Muscle of leg (tissue), 11 donors: ENCODE data around the gene PAMR1. TPM values are rescaled to one million over a fixed set of nuclear protein-coding genes. Genes with fewer than 3 reads are reported as not detected.

Experiments used
- DNase-seq: peaks from one replicate; pipeline ENCODE4 v3.0.0; 2013
- H3K27ac ChIP-seq: one replicate; pipeline ENCODE4 v1.5.1; 2013; ENCODE audit warnings: mild to moderate bottlenecking, low read length, control low read depth
- H3K27me3 ChIP-seq: one replicate; pipeline ENCODE4 v1.6.1; 2013; ENCODE audit warnings: low read length; ENCODE audit not compliant: control insufficient read depth, insufficient read depth
- H3K36me3 ChIP-seq: one replicate; pipeline ENCODE4 v1.6.1; 2013; ENCODE audit warnings: low read length; ENCODE audit not compliant: control insufficient read depth, insufficient read depth
- H3K4me1 ChIP-seq: one replicate; pipeline ENCODE4 v1.6.1; 2013; ENCODE audit warnings: low read length; ENCODE audit not compliant: control insufficient read depth, insufficient read depth
- H3K4me3 ChIP-seq: one replicate; pipeline ENCODE4 v1.5.1; 2013; ENCODE audit warnings: low read length, control low read depth
- H3K9me3 ChIP-seq: replicated peaks from 2 replicates; pipeline ENCODE4 v1.6.1; 2013; ENCODE audit warnings: low read depth, low read length; ENCODE audit not compliant: control insufficient read depth
- WGBS: methylation state at CpG from one replicate; pipeline ENCODE4 v1.1.5; 2013; ENCODE audit warnings: missing lambda C conversion rate; ENCODE audit not compliant: insufficient coverage; 5-methylcytosine and 5-hydroxymethylcytosine counted together
- polyA plus RNA-seq, 8 donors: library from polyadenylated mRNA; unstranded; fragments of 120-200 nt; gene quantifications; one replicate each; pipeline versions ENCODE4 v1.2.1 to v1.2.3, GENCODE V29; 2013; ENCODE audit warnings: inconsistent platforms in 1 of 8, low replicate concordance in 1 of 8; ENCODE audit not compliant: insufficient read length in 8 of 8, insufficient read depth in 1 of 8
- total RNA-seq: library from RNA; stranded (reverse); fragments of 120-200 nt; gene quantifications from one replicate; pipeline ENCODE4 v1.2.4, GENCODE V29; 2013

PAMR1 gene
- total and polyA plus RNA-seq, 9 donors, result 7.5 to 35.3 (median 15.2) TPM

DNA sequence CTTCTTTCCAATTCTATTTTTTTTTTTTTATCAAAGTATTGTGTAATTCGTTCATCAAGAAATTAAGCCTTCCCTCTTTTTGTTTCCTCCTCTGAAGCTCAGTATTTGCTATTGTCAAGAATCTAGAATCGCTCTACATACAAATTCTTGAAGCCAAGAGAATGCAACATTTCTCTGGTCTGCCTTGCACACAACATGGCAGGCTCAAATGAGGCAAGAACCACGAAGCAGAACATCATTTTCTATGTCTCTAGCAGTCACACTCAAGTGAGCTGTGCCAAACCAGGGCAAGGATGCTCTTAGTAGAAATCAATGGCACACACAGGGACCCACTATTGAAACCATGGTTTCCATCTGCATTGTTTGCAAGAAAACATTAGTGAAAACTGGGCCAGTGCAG is 59.4 kb downstream of the PAMR1 start:
- 75% methylated on average over 2 of the region's 3 CpGs for WGBS
- Histone ChIP-seq H3K27ac (no peak overlapping the region), H3K4me1 (no peaks in the 10 kb centered on the region), H3K9me3 (no peaks in the 10 kb centered on the region), H3K27me3 (peaks cover 5% of the 10 kb centered on the region), H3K4me3 (no peak overlapping the region), H3K36me3 (no peaks in the 10 kb centered on the region)
- no peak for DNase-seq

DNA sequence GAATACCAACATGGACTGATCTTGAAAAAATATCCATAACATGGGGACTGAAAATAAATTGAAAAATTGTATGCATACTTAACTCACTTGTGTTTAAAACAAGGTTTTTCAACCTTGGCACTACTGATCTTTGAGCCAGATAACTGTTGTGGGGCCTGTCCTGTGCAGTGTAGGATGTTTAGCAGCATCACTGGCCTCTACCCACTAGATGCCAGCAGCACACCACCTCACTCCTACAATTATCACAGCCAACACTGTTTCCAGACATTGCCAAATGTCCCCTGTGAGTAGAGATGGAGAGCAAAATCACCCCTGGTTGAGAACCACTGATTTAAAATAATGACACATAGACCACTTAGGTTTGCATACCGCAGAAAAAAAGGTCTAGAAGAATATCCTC is 61.1 kb downstream of the PAMR1 start:
- Histone ChIP-seq H3K4me3 (no peak overlapping the region), H3K4me1 (no peaks in the 10 kb centered on the region), H3K36me3 (no peaks in the 10 kb centered on the region), H3K27ac (no peak overlapping the region), H3K9me3 (no peaks in the 10 kb centered on the region), H3K27me3 (peaks cover 5% of the 10 kb centered on the region)
- WGBS, result no CpG with 5 or more reads among the region's 1 CpG
- DNase-seq, result no peak

DNA sequence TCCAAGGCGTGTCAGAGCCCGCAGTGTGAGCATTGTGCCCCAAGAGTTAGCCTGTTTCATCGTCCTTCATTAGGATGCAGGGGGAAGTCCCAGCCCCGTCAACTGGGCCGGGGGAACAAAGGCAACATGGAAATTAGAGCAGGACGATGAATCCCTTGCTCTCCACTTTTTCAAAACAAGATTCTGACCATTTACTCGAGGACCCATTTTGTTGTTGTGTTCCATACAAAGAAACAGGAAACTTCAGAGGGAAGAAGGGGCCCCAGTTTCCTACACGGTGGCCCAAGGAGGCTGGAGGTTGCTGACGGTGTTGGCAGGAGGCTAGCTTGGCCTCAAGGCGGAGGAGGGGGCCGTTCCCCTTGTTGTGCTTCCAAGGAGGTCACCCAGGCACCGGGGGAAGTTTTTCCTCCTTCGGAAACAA is 62.1 kb downstream of the PAMR1 start:
- Histone ChIP-seq H3K27ac (no peak overlapping the region), H3K4me3 (no peak overlapping the region), H3K4me1 (no peaks in the 10 kb centered on the region), H3K9me3 (no peaks in the 10 kb centered on the region), H3K36me3 (no peaks in the 10 kb centered on the region), H3K27me3 (peaks cover 5% of the 10 kb centered on the region)
- 71% methylated on average over 7 of the region's 13 CpGs for WGBS
- DNase-seq, result no peak

DNA sequence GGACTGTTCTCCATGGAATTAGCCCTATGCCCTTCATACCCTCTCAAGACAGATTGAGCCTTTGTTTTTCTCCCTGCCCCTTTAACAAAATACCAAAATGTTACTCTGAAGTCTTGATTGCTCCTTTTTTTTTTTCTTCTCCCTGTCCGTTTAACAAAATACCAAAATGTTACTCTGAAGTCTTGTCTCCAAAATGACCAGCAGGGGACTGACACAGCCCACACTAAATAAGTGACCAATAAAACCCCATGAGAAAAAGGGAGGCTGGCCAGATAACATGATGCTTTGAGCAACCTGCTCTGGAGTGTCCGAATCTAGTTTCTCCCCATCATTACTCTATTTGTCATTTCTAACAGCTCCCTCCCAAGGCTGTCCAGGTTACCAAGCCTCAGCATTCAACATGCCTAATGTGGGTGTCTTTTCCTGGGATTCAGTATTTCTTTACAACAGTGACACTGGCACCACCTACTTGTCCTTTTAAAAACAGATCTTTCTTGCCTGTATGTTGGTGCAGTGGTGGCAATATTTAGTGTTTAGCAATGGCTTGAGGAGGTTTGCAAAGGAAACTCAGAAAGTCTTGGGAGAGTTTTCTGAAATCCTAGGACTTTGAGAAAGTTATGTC is 63.4 kb downstream of the PAMR1 start:
- no peaks in the 10 kb centered on the region for H3K36me3 ChIP-seq
- no peaks in the 10 kb centered on the region for H3K9me3 ChIP-seq
- no peak for DNase-seq
- H3K27me3 ChIP-seq, result peaks cover 5% of the 10 kb centered on the region
- no peak overlapping the region for H3K27ac ChIP-seq
- H3K4me1 ChIP-seq, result no peaks in the 10 kb centered on the region
- H3K4me3 ChIP-seq, result no peak overlapping the region
- WGBS, result 40% methylated on average over 1 of the region's 2 CpGs

DNA sequence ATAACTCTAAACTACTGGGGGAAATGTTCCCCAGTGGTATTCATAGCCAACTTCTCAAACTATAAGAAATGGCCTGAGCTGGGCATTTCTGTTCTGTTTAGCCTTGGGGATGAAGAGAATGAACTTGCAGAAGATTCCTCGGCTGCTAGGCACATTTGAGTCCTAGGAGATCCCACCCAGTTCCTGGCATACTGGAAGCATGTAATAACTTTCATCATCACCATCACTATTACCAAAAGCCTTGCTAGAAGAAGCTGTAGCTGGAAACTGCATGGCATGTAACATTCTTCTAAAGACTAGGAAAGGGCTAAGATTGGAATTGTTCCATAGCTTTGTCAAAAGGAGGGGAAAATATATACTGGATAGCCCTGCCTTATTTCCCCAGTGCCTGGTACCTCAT is 65.9 kb downstream of the PAMR1 start:
- Histone ChIP-seq H3K27me3 (peaks cover 5% of the 10 kb centered on the region), H3K27ac (no peak overlapping the region), H3K4me3 (no peak overlapping the region), H3K9me3 (no peaks in the 10 kb centered on the region), H3K36me3 (no peaks in the 10 kb centered on the region), H3K4me1 (no peaks in the 10 kb centered on the region)
- DNase-seq, result no peak
- WGBS, result no CpG with 5 or more reads among the region's 1 CpG

- Histone ChIP-seq H3K4me3 (no peak overlapping the region), H3K36me3 (no peaks in the 10 kb centered on the region), H3K9me3 (no peaks in the 10 kb centered on the region), H3K27ac (no peak overlapping the region), H3K4me1 (no peaks in the 10 kb centered on the region), H3K27me3 (peaks cover 5% of the 10 kb centered on the region)
- no peak for DNase-seq
- WGBS, result no CpG with 5 or more reads among the region's 3 CpGs
Measured at GRCh38 chr11:35458846-35459245, 66.6 kb downstream of the PAMR1 start.

DNA sequence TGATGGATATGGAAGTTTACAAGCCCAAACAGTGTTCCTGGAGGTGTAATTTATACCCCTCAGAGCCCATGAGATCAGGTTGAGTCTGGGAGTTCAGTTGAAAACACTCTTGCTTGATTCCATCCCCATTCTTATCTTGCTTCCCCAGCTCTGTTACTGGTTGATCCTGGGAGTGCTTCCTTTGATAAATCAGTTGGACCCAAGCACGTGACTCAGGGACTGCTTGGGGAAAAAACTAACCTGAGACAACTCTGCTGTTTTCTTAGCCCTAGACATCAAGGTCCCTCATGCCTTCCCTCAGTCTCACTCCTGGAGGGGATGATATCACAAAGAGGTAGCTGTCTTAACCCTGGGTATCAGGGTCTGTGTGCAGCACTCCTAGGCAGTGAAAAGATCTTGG is 71.1 kb downstream of the PAMR1 start:
- no peaks in the 10 kb centered on the region for H3K36me3 ChIP-seq
- no peak overlapping the region for H3K27ac ChIP-seq
- no peak overlapping the region for H3K4me3 ChIP-seq
- H3K9me3 ChIP-seq, result no peaks in the 10 kb centered on the region
- no CpG with 5 or more reads among the region's 1 CpG for WGBS
- DNase-seq, result no peak
- H3K4me1 ChIP-seq, result no peaks in the 10 kb centered on the region
- no peaks in the 10 kb centered on the region for H3K27me3 ChIP-seq

DNA sequence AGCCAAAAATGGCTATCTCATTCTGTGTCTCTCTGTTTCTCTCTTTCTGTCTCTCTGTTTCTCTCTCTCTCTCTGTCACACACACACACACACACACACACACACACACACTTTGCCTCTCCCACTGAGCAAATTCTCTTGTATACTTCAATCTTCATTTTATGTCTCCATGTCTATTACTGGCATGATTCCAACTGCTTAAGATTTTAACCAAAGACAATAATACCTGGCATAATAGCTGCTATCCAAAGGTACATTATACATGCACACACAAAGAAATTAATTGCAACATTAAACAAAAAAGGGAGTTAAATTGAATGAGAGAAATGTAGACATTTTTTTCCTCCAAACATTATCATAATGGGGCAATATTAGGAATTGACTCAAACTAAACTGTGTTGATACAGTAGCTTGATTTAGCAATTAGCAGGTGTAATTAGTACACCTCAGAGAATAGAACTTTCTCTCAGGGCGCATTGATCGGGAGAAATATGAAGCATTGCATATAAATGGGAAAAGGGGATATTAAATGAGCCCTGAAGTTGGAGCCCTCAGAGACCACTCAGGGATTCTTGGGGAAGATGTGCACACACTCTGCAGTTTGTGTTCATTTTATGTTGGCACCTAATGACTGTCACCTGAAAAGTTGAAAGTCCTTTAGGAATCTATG is 88.7 kb downstream of the PAMR1 start:
- no peak overlapping the region for H3K27ac ChIP-seq
- H3K27me3 ChIP-seq, result peaks cover 7% of the 10 kb centered on the region
- H3K9me3 ChIP-seq, result no peaks in the 10 kb centered on the region
- no peaks in the 10 kb centered on the region for H3K4me1 ChIP-seq
- no peak for DNase-seq
- 83% methylated on average over 2 of the region's 2 CpGs for WGBS
- no peaks in the 10 kb centered on the region for H3K36me3 ChIP-seq
- no peak overlapping the region for H3K4me3 ChIP-seq

DNA sequence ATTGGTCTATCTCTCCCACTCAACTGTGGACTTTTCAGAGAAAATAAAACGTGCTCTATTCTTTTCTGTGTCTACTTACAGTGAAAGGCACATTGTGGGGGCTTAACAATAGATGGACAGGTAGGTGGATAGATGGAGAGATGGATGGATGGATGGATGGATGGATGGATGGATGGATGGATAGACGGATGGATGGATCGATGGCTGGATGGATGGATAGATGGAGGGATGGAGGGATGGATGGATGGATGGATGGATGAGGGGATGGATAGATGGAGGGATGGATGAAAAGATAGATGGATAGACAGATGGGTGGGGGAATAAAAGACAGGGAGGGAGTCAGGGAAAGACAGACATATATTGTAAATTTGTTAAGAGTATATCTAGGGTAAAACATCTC is 91.8 kb downstream of the PAMR1 start:
- Histone ChIP-seq H3K4me1 (no peaks in the 10 kb centered on the region), H3K36me3 (no peaks in the 10 kb centered on the region), H3K27me3 (peaks cover 2% of the 10 kb centered on the region), H3K4me3 (no peak overlapping the region), H3K9me3 (no peaks in the 10 kb centered on the region), H3K27ac (no peak overlapping the region)
- DNase-seq, result no peak
- 68% methylated on average over 3 of the region's 3 CpGs for WGBS

DNA sequence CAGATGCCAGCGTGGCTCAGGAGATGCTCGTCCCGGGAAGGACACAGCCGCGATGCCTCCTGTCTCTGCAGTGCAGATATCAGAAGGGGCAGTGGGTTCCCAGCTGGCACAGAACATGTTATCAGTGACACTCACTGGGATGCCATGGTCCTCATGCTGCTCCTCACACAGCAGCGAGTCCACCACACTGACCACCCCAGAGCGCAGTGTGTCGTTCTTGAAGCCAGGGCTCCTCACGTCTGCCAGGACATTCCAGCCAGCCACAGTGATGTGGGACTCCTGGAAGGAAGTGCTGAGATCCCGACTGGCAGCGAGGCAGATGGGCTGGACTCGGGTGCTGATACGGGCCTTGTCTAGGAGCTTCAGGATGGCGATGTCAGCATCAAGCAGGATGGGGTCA is 93.0 kb downstream of the PAMR1 start:
- no peaks in the 10 kb centered on the region for H3K36me3 ChIP-seq
- no peaks in the 10 kb centered on the region for H3K4me1 ChIP-seq
- H3K27ac ChIP-seq, result no peak overlapping the region
- H3K27me3 ChIP-seq, result peaks cover 2% of the 10 kb centered on the region
- no peaks in the 10 kb centered on the region for H3K9me3 ChIP-seq
- WGBS, result 97% methylated on average over 13 of the region's 14 CpGs
- DNase-seq, result no peak
- no peak overlapping the region for H3K4me3 ChIP-seq
